HG03097 (cell line): ENCODE results near the gene EXO5.
"Not testable (repeated sequence)": the region's sequence is repeated elsewhere in the genome, so short reads cannot be mapped to it uniquely, and the experiment has no call there.

ENCODE experiments used
- ATAC-seq: cut with Tn5 transposase; IDR thresholded peaks from one replicate; pipeline ENCODE4 v1.9.1; 2021; ENCODE audit not compliant: unreplicated experiment, low FRiP score

The EXO5 gene

DNA sequence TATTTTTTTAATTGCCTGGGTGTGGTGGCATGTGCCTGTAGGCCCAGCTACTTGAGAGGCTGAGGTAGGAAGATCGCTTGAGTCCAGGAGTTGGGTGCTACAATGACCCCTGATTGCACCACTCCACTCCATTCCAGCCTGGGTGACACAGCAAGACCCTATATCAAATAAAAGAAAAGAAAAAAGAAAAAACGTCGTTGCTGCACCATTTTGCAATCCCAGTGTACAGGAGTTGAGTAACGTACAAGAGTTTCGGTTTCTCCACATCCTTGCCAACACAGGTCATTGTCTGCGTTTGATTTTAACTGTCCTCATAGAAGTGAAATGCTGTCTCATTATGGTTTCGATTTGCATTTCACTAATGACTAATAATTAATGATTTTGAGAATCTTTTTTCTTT lies 30.8 kb downstream of the EXO5 start:
- ATAC-seq: no peak

DNA sequence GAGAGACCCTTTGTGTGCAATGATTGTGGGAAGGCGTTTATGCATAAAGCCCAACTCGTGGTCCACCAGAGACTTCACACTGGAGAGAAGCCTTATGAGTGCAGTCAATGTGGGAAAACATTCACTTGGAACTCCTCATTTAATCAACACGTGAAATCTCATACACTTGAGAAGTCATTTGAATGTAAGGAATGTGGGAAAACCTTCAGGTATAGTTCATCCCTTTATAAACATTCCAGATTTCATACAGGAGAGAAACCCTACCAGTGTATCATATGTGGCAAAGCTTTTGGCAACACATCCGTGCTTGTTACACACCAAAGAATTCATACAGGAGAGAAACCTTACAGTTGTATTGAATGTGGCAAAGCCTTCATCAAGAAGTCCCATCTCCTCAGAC lies 38.4 kb downstream of the EXO5 start:
- ATAC-seq: no peak

DNA sequence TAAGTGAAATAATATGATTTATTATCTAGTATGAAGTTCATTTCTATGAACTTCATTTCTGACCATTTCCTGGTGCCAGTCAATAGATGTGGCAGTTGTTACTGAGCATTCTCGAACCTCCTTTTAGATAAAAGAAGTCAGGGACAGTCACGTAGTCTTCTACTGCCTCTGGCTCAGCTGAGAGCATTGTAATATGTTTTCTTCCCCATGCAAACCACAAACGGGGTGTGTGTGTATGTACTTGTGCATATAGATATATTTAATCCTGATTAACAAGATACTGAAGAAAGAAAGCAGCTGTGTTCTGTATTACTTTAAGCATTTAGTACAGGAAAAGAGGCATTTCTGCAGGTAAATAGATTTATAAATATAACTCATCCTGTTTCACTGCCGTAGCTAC lies 44.5 kb downstream of the EXO5 start:
- no peak for ATAC-seq

DNA sequence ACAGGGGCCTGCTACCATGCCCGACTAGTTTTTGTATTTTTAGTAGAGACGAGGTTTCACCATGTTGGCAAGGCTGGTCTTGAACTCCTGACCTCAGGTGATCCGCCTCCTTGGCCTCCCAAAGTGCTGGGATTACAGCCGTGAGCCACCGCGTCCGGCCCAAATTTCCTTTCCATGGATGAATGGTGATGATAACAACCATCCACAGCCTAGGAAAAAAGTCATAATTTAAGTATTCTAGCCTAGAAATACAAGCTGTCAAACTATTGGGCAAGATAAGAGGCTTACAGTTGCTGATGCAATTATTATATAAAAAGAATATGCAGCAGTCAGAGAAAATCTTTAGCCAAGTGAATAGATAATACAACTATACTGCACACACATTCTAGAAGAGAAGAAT lies 46.2 kb downstream of the EXO5 start:
- not testable (repeated sequence) for ATAC-seq

DNA sequence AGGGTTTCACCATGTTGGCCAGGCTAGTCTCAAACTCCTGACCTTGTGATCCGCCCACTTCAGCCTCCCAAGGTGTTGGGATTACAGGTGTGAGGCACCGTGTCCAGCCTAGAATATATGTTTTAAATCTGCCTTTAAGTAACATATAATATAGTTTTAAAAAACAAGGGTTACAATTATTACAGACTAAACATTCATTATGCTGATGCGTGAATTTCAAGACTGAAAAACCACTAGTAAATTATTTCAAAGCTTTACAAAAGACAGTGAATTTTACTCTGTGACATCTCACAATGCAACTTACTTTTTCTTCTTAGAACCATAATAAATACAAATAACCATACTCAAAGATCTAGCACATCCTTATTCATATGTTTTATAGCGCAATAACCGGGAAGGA lies 47.6 kb downstream of the EXO5 start:
- no peak for ATAC-seq

DNA sequence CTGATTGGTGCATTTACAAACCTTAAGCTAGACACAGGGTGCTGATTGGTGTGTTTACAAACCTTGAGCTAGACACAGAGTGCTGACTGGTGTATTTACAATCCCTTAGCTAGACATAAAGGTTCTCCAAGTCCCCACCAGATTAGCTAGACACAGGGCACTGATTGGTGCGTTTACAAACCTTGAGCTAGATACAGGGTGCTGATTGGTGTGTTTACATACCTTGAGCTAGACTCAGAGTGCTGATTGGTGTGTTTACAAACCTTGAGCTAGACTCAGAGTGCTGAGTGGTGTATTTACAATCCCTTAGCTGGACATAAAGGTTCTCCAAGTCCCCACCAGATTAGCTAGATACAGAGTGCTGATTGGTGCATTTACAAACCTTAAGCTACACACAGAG lies 49.7 kb downstream of the EXO5 start:
- ATAC-seq: not testable (repeated sequence)

DNA sequence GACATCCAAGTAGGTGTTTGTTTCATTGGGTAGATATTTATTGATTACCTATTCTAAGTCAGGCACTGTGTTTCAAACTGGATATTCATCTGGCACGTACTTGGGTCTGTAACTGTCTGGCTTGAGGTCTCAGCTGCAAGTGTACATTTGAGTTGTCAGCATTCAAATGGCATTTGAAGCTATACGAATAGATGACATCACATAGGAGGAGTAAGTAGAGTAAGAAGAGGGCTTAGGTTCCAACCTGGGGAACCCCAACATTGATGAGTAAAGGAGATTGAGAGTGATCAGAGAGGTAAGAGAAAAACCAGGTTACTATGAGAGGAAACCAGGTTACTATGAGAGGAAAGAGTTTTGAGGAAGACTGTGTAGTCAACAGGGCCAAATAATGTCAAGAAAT lies 53.6 kb downstream of the EXO5 start:
- no peak for ATAC-seq

DNA sequence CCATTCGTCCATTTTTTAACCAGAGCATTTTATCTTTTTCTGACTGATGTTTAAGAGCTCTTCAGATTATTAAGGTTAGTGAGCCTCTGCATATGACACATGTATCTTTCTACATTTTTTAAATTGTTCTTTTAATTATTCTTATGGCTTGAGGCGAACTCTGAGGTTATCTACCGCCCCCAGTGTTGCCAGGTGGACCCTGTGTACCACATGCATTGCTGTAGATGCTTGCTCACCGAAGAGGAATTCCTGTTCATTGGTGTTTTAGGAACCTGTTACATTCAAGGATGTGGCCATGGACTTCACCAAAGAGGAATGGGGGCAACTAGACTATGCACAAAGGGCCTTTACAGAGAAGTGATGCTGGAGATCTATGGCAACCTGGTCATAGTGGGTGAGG lies 54.7 kb downstream of the EXO5 start:
- ATAC-seq: no peak

DNA sequence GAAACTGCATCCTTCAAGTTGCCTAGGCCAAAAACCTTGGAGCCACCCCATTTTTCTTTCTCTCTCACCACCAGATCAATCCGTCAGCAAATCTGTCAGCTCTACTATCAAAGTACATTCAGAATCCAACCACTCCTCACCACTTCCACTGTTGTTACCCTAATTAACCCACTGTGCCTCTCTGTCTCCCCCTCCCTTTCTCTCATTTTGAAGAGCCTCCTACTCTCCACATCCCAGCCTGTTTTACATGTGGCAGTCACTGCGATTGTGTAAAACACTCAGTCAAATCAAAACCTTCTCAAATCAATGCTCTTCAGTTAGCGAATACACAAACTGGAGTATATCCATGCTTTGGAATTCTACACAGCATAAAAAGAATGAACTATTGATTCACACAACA lies 55.9 kb downstream of the EXO5 start:
- ATAC-seq: no peak

DNA sequence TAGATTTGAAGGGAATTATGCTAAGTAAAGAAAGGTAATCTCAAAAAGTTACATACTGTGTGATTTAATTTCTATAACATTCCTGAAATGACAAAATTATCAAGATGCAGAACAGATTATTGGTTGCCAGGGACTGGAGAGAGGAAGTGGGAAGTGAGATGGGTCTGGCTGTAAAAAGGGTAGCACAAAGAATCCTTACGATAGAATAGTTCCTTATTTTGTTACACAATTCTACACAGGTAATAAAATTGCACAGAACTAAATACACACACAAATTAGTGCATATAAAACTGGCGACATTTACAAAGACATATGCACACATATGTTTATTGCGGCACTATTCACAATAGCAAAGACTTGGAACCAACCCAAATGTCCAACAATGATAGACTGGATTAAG lies 56.3 kb downstream of the EXO5 start:
- no peak for ATAC-seq
